ENCODE data around the gene TBC1D13.

The TBC1D13 gene

GRCh38 chr9:128786681-128787601, at the start of gene TBC1D13:
TBC1D13 (plus strand) TSS chr9:128787253; CDS start chr9:128787354, 101 bp downstream.
- TF ChIP-seq POLR2A (IDR thresholded peaks at IDR 0.05; ENCODE audit: low read depth, low read length), result peak; percentile 80
- FAIRE-seq, result no peak
- peak; percentile 95 for DNase-seq (ENCODE audit: insufficient read length, low spot score)

- DNase-seq (ENCODE audit: insufficient read length, low spot score) (no peak), FAIRE-seq (no peak)
- no peak for TF ChIP-seq POLR2A (IDR thresholded peaks at IDR 0.05; ENCODE audit: low read depth, low read length)
These were observed 44.7 kb upstream of the TBC1D13 start for GRCh38 chr9:128742401-128742800.

GRCh38 chr9:128743421-128743820, 43.6 kb upstream of the TBC1D13 start:
- DNase-seq (ENCODE audit: insufficient read length, low spot score), result no peak
- FAIRE-seq, result no peak
- TF ChIP-seq POLR2A (IDR thresholded peaks at IDR 0.05; ENCODE audit: low read depth, low read length), result no peak

GRCh38 chr9:128747241-128747640, 39.8 kb upstream of the TBC1D13 start:
- FAIRE-seq (no peak), DNase-seq (ENCODE audit: insufficient read length, low spot score) (no peak)
- TF ChIP-seq POLR2A (IDR thresholded peaks at IDR 0.05; ENCODE audit: low read depth, low read length), result no peak

- FAIRE-seq (no peak), DNase-seq (ENCODE audit: insufficient read length, low spot score) (no peak)
- TF ChIP-seq POLR2A (IDR thresholded peaks at IDR 0.05; ENCODE audit: low read depth, low read length), result no peak
These were observed 36.0 kb upstream of the TBC1D13 start for GRCh38 chr9:128750926-128751595.

- DNase-seq (ENCODE audit: insufficient read length, low spot score) (no peak), FAIRE-seq (no peak)
- TF ChIP-seq POLR2A (IDR thresholded peaks at IDR 0.05; ENCODE audit: low read depth, low read length), result no peak
These were observed 33.4 kb upstream of the TBC1D13 start for GRCh38 chr9:128753627-128754026.

- DNase-seq (ENCODE audit: insufficient read length, low spot score), result no peak
- FAIRE-seq, result no peak
- no peak for TF ChIP-seq POLR2A (IDR thresholded peaks at IDR 0.05; ENCODE audit: low read depth, low read length)
These were observed 29.5 kb upstream of the TBC1D13 start for GRCh38 chr9:128757602-128758001.

GRCh38 chr9:128762671-128763449, 24.2 kb upstream of the TBC1D13 start:
- FAIRE-seq, result no peak

GRCh38 chr9:128764361-128764760, 22.7 kb upstream of the TBC1D13 start:
- DNase-seq (ENCODE audit: insufficient read length, low spot score), result no peak

More at GRCh38 chr9:128762671-128763449, 24.2 kb upstream of the TBC1D13 start:
- no peak for DNase-seq (ENCODE audit: insufficient read length, low spot score)
- TF ChIP-seq POLR2A (IDR thresholded peaks at IDR 0.05; ENCODE audit: low read depth, low read length), result no peak

GRCh38 chr9:128765499-128765898, 21.6 kb upstream of the TBC1D13 start:
- DNase-seq (ENCODE audit: insufficient read length, low spot score), result no peak
- TF ChIP-seq POLR2A (IDR thresholded peaks at IDR 0.05; ENCODE audit: low read depth, low read length), result no peak
- no peak for FAIRE-seq

More at GRCh38 chr9:128764361-128764760, 22.7 kb upstream of the TBC1D13 start:
- TF ChIP-seq POLR2A (IDR thresholded peaks at IDR 0.05; ENCODE audit: low read depth, low read length), result no peak
- no peak for FAIRE-seq

GRCh38 chr9:128768606-128769005, 18.4 kb upstream of the TBC1D13 start:
- FAIRE-seq (no peak), DNase-seq (ENCODE audit: insufficient read length, low spot score) (no peak)
- no peak for TF ChIP-seq POLR2A (IDR thresholded peaks at IDR 0.05; ENCODE audit: low read depth, low read length)

GRCh38 chr9:128770286-128771030, 16.6 kb upstream of the TBC1D13 start:
- TF ChIP-seq POLR2A (IDR thresholded peaks at IDR 0.05; ENCODE audit: low read depth, low read length), result no peak
- DNase-seq (ENCODE audit: insufficient read length, low spot score), result no peak
- FAIRE-seq, result no peak

GRCh38 chr9:128771094-128771721, 15.8 kb upstream of the TBC1D13 start:
- DNase-seq (ENCODE audit: insufficient read length, low spot score) (peak; percentile 74), FAIRE-seq (no peak)
- no peak for TF ChIP-seq POLR2A (IDR thresholded peaks at IDR 0.05; ENCODE audit: low read depth, low read length)
